IMR-90 (cell line): ENCODE results near the gene GOLIM4. TPM values are rescaled to one million over a fixed set of nuclear protein-coding genes. Genes with fewer than 3 reads are reported as not detected.

Experiments used
- ATAC-seq: fragments of 200-7000 bp; cut with Tn5 transposase; 2 replicates; pipeline ENCODE4 v1.9.1; 2020; ENCODE audit warnings: low read depth, mild to moderate bottlenecking, moderate library complexity
- BruUV-seq: library from RNA; stranded (reverse); fragments of 400-500 nt; replicated peaks from 2 replicates; lab custom pipeline; 2021; lab: Mats Ljungman, UMichigan
- CTCF ChIA-PET: fragments of 300-600 bp; formaldehyde crosslinking; extraction: SDS; loops from one replicate; lab custom pipeline; 2021; ENCODE audit warnings: antibody characterized with exemption; lab: Yijun Ruan, JAX
- POLR2A ChIA-PET: fragments of 300-600 bp; sonication (Branson Sonifier 250); formaldehyde crosslinking; loops from one replicate; lab custom pipeline; 2022; ENCODE audit warnings: antibody characterized with exemption; ENCODE audit not compliant: unreplicated experiment; lab: Charles Lee
- DNase-seq: peaks from one replicate; pipeline ENCODE4 v3.0.0; 2013
- H2AFZ ChIP-seq: replicated peaks from 2 replicates; pipeline ENCODE3; 2013; ENCODE audit warnings: low read length, mild to moderate bottlenecking; ENCODE audit not compliant: poor library complexity
- H2AK5ac ChIP-seq: 2 replicates; pipeline ENCODE4 v1.6.1; 2013; ENCODE audit warnings: low read depth, low read length, inconsistent platforms
- H2AK9ac ChIP-seq: replicated peaks from 2 replicates; pipeline ENCODE3; 2013; ENCODE audit warnings: mild to moderate bottlenecking, low read depth, low read length, moderate library complexity; ENCODE audit not compliant: poor library complexity
- H2BK120ac ChIP-seq: 2 replicates; pipeline ENCODE4 v1.6.1; 2013; ENCODE audit warnings: low read depth, low read length, inconsistent platforms
- H2BK15ac ChIP-seq: 3 replicates; pipeline ENCODE4 v1.6.1; 2013; ENCODE audit warnings: low read depth, low read length, inconsistent platforms
- H2BK20ac ChIP-seq: 2 replicates; pipeline ENCODE4 v1.6.1; 2013; ENCODE audit warnings: low read depth, mild to moderate bottlenecking, inconsistent platforms, low read length, moderate library complexity
- H2BK5ac ChIP-seq: 2 replicates; pipeline ENCODE4 v1.6.1; 2013; ENCODE audit warnings: mild to moderate bottlenecking, low read depth, low read length, inconsistent platforms; ENCODE audit not compliant: poor library complexity, severe bottlenecking
- H3K14ac ChIP-seq: replicated peaks from 2 replicates; pipeline ENCODE4 v1.6.1; 2013; ENCODE audit warnings: low read depth, low read length, inconsistent platforms
- H3K18ac ChIP-seq: 2 replicates; pipeline ENCODE4 v1.6.1; 2013; ENCODE audit warnings: low read depth, low read length, control low read depth
- H3K23ac ChIP-seq: 2 replicates; pipeline ENCODE4 v1.6.1; 2013; ENCODE audit warnings: low read depth, low read length, inconsistent platforms
- H3K27ac ChIP-seq: 2 replicates; pipeline ENCODE4 v1.5.1; 2013; ENCODE audit warnings: mild to moderate bottlenecking, control low read depth, low read length; ENCODE audit not compliant: insufficient read depth
- H3K27me3 ChIP-seq: 2 replicates; pipeline ENCODE4 v1.6.1; 2013; ENCODE audit warnings: low read length; ENCODE audit not compliant: control insufficient read depth, insufficient read depth
- H3K36me3 ChIP-seq: 2 replicates; pipeline ENCODE4 v1.6.1; 2013; ENCODE audit warnings: low read length, mixed read lengths; ENCODE audit not compliant: control insufficient read depth, insufficient read depth
- H3K4ac ChIP-seq: 2 replicates; pipeline ENCODE4 v1.6.1; 2013; ENCODE audit warnings: low read depth, low read length, inconsistent platforms
- H3K4me1 ChIP-seq: 2 replicates; pipeline ENCODE4 v1.6.1; 2013; ENCODE audit warnings: low read length, mixed read lengths; ENCODE audit not compliant: control insufficient read depth, insufficient read depth
- H3K4me2 ChIP-seq: 2 replicates; pipeline ENCODE4 v1.6.1; 2013; ENCODE audit warnings: low read depth, mild to moderate bottlenecking, control low read depth, low read length, moderate library complexity
- H3K4me3 ChIP-seq: 2 replicates; pipeline ENCODE4 v1.5.1; 2013; ENCODE audit warnings: low read depth, mild to moderate bottlenecking, control low read depth, low read length, moderate library complexity; ENCODE audit not compliant: insufficient read depth
- H3K56ac ChIP-seq: 2 replicates; pipeline ENCODE4 v1.6.1; 2013; ENCODE audit warnings: low read length, inconsistent platforms; ENCODE audit not compliant: insufficient read depth; ENCODE audit errors: extremely low read depth
- H3K79me1 ChIP-seq, 2 experiments: 2 replicates each; pipeline ENCODE4 v1.6.1; 2013; ENCODE audit warnings: low read length in 2 of 2, inconsistent platforms in 1 of 2, low read depth in 1 of 2
- H3K9ac ChIP-seq: 2 replicates; pipeline ENCODE4 v1.6.1; 2013; ENCODE audit warnings: low read depth, low read length, control low read depth
- H3K9me1 ChIP-seq: 2 replicates; pipeline ENCODE4 v1.6.1; 2013; ENCODE audit warnings: low read length, inconsistent platforms; ENCODE audit not compliant: insufficient read depth
- H3K9me3 ChIP-seq: 2 replicates; pipeline ENCODE4 v1.6.1; 2013; ENCODE audit warnings: low read length; ENCODE audit not compliant: control insufficient read depth, insufficient read depth
- H4K20me1 ChIP-seq: 2 replicates; pipeline ENCODE4 v1.6.1; 2013; ENCODE audit warnings: low read length, inconsistent platforms; ENCODE audit not compliant: insufficient read depth
- H4K5ac ChIP-seq: 2 replicates; pipeline ENCODE4 v1.6.1; 2013; ENCODE audit warnings: mild to moderate bottlenecking, low read depth, low read length, control low read depth
- H4K8ac ChIP-seq, 2 experiments: 2 replicates each; pipeline ENCODE4 v1.6.1; 2013; ENCODE audit warnings: low read depth in 2 of 2, low read length in 2 of 2, control low read depth in 1 of 2, inconsistent platforms in 1 of 2
- H4K91ac ChIP-seq: 2 replicates; pipeline ENCODE4 v1.6.1; 2013; ENCODE audit warnings: low read depth, low read length, inconsistent platforms; ENCODE audit not compliant: insufficient read depth
- CEBPB ChIP-seq: IDR thresholded peaks from 2 replicates; pipeline ENCODE4 v1.6.1; 2012; ENCODE audit warnings: low read depth, low read length, improper control_type of control experiment
- MAFK ChIP-seq: IDR thresholded peaks from 2 replicates; pipeline ENCODE4 v1.6.1; 2012; ENCODE audit warnings: low read depth, low read length, improper control_type of control experiment
- WGBS, 2 experiments: methylation state at CpG; one replicate each; pipeline versions ENCODE4 v1.1.5 to v1.1.7; 2013; ENCODE audit warnings: missing lambda C conversion rate in 2 of 2; ENCODE audit not compliant: insufficient read length in 1 of 2; ENCODE audit errors: extremely low coverage in 2 of 2; 5-methylcytosine and 5-hydroxymethylcytosine counted together
- dilution Hi-C: fragments of 300-500 bp; cut with HindIII; formaldehyde crosslinking; loops from one replicate; pipeline ENCODE4 v1.14.3; 2018; ENCODE audit warnings: low sequenced_read_pairs; ENCODE audit not compliant: unreplicated experiment
- in situ Hi-C: fragments of 300-500 bp; cut with MboI; formaldehyde crosslinking; loops from 3 replicates; pipeline ENCODE4 v1.14.3; 2019; ENCODE audit warnings: low sequenced_read_pairs, inconsistent platforms, mixed read lengths
- intact Hi-C: fragments of 100-400 bp; cut with micrococcal nuclease; formaldehyde crosslinking; loops from 2 replicates; pipeline ENCODE4 v1.10.0; 2022
- polyA plus RNA-seq, 3 experiments: library from polyadenylated mRNA; depleted of rRNA; stranded (reverse); fragments of >200 nt; gene quantifications; 2 replicates each; pipeline ENCODE4 v1.2.3, GENCODE V29; 2012; ENCODE audit warnings: low replicate concordance in 1 of 3
- total RNA-seq: library from RNA; depleted of rRNA; stranded (reverse); fragments of >200 nt; gene quantifications from 2 replicates; pipeline ENCODE4 v1.2.3, GENCODE V29; 2012

The GOLIM4 gene
- total and polyA plus RNA-seq, 2 of the 4 experiments (the other 2 are of a cell fraction) = 44.6 to 71.2 TPM

DNA sequence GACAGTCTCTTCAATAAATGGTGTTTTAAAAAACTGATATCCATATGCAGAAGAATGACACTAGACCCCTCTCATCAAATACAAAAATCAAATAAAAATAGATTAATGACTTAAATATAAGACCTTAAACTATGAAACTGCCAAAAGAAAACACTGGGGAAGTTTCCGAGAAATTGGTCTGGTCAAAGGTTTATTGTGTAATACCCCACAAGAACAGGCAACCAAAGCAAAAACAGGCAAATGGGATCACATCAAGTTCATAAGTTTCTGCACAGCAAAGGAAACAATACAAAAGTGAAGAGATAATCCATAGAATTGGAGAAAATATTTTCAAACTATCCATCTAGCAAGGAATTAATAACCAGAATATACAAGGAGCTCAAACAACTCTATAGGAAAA, 126.2 kb downstream of the GOLIM4 start:
- CTCF ChIA-PET = no interaction called here
- H2AK9ac ChIP-seq = no peak overlapping the region
- H4K5ac ChIP-seq = no peak overlapping the region
- ATAC-seq (no peak), DNase-seq (no peak)
- POLR2A ChIA-PET = interaction anchor here (0.6 kb wide), 1 partner anchor 87 kb away, joined by 3 read pairs; no protein-coding TSS in a partner anchor
- H3K9ac ChIP-seq = no peak overlapping the region
- H3K18ac ChIP-seq = no peak overlapping the region
- no peak overlapping the region for H3K4me2 ChIP-seq
- no peak overlapping the region for H3K4me3 ChIP-seq
- intact Hi-C loops = no loop called here
- H2AK5ac ChIP-seq = no peak overlapping the region
- no peaks in the 10 kb centered on the region for H3K36me3 ChIP-seq
- H2BK120ac ChIP-seq = no peak overlapping the region
- no peaks in the 10 kb centered on the region for H3K9me3 ChIP-seq
- in situ Hi-C loops = no loop called here
- dilution Hi-C loops = no loop called here
- H3K27me3 ChIP-seq = no peaks in the 10 kb centered on the region; the same call in 1 of the 2 replicates
- no peaks in the 10 kb centered on the region for H4K20me1 ChIP-seq
- TF ChIP-seq MAFK (no peak), CEBPB (peak; percentile 38; the same call in 1 of the 2 replicates)
- H3K79me1 ChIP-seq = no peaks in the 10 kb centered on the region
- no peak overlapping the region for H2BK15ac ChIP-seq
- H2BK20ac ChIP-seq = no peak overlapping the region
- no peak overlapping the region for H4K91ac ChIP-seq
- no CpG with 5 or more reads among the region's 1 CpG for WGBS, 2 experiments
- H3K9me1 ChIP-seq = no peaks in the 10 kb centered on the region
- no peak overlapping the region for H2BK5ac ChIP-seq
- no peak overlapping the region for H3K27ac ChIP-seq
- H3K14ac ChIP-seq = no peak overlapping the region
- no TSS peak for BruUV-seq
- H4K8ac ChIP-seq = no peak overlapping the region
- no peak overlapping the region for H3K56ac ChIP-seq
- no peak overlapping the region for H3K23ac ChIP-seq
- no peak overlapping the region for H2AFZ ChIP-seq
- no peaks in the 10 kb centered on the region for H3K4me1 ChIP-seq
- no peak overlapping the region for H3K4ac ChIP-seq
